ENCODE measurements around the gene NEK6. TPM values are rescaled to one million over a fixed set of nuclear protein-coding genes. Genes with fewer than 3 reads are reported as not detected.

Gene NEK6
- total RNA-seq, 1 experiment from 2014 or later = 66.6 TPM

DNA sequence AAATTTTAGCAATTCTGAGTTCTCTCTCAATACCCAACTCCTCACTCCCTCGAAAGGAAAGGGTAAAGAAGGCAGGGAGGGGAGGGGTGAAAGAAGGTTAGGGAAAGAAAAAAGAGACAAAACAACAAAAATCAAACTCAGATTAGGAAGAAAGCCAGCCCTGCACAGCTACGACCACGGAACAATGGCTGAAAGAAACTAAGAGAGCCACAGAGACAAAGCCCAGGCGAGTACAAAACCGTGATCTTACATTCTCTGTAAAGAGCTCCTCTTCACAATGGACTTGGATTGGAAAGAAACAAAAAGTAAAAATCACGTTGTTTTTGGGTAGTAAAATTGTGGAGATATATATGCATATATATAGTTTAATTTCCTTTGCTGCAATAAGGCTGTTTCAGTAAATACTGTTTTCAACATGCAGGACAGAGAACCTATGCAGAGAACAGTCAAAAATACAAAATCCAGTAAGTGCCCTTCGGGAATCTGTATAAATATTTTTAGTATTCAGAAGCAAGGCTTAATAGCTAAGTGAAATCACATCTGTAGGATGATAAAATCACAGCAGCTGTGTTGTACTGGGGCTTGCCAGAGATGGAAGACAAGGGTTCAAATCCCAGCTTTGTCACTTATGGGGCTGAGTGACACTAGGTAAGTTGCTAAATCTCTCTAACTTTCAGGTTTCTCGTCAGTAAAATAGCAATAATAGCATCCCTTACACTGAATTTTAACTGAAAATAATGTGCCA is 140.6 kb downstream of the NEK6 start:
- H3K36me3 Mint-ChIP-seq (ENCODE audit: insufficient read depth, unreplicated experiment) = peaks cover 66% of the 10 kb centered on the region
- Histone ChIP-seq H3K36me3 (ENCODE audit: control insufficient read depth, insufficient read depth, low read length) (peaks cover 2% of the 10 kb centered on the region; the same call in 1 of the 2 replicates), H3K27me3 (replicated peaks; ENCODE audit: control insufficient read depth, insufficient read depth, low read length) (no peaks in the 10 kb centered on the region), H3K4me1 (no peaks in the 10 kb centered on the region; the same call in 1 of the 2 replicates), H3K4me3 (ENCODE audit: low read depth, low read length) (no peak overlapping the region), H3K9me3 (no peaks in the 10 kb centered on the region)
- no peaks in the 10 kb centered on the region for H3K9me3 Mint-ChIP-seq (ENCODE audit: unreplicated experiment)
- intact Hi-C loops (cut with micrococcal nuclease; ENCODE audit: unreplicated experiment) = no loop called here
- DNase-seq = no peak
- no peak overlapping the region for H3K4me3 Mint-ChIP-seq (ENCODE audit: unreplicated experiment)
- no peak overlapping the region for H3K27ac Mint-ChIP-seq (ENCODE audit: unreplicated experiment)
- CTCF ChIA-PET = no interaction called here
- H3K27me3 Mint-ChIP-seq (ENCODE audit: insufficient read depth, unreplicated experiment) = no peaks in the 10 kb centered on the region
- H3K4me1 Mint-ChIP-seq (ENCODE audit: low read depth, unreplicated experiment) = no peaks in the 10 kb centered on the region
- POLR2A ChIA-PET = interaction anchor here (0.6 kb wide), 1 partner anchor 16 kb away, joined by 3 read pairs; no protein-coding TSS in a partner anchor
- no peak for TF ChIP-seq CTCF (IDR thresholded peaks at IDR 0.05; ENCODE audit: insufficient read depth in 1 of 2, low read depth in 1 of 2, low read length in 1 of 2, severe bottlenecking in 1 of 2, unreplicated experiment in 1 of 2)
- no TSS peak for BruUV-seq (replicated peaks)

- no peaks in the 10 kb centered on the region for H3K27me3 Mint-ChIP-seq (ENCODE audit: insufficient read depth, unreplicated experiment)
- no TSS peak for BruUV-seq (replicated peaks)
- Histone ChIP-seq H3K27me3 (replicated peaks; ENCODE audit: control insufficient read depth, insufficient read depth, low read length) (no peaks in the 10 kb centered on the region), H3K36me3 (ENCODE audit: control insufficient read depth, insufficient read depth, low read length) (peaks cover 2% of the 10 kb centered on the region; the same call in 1 of the 2 replicates), H3K9me3 (no peaks in the 10 kb centered on the region), H3K4me1 (no peaks in the 10 kb centered on the region; the same call in 1 of the 2 replicates), H3K4me3 (ENCODE audit: low read depth, low read length) (no peak overlapping the region)
- no peak for TF ChIP-seq CTCF (IDR thresholded peaks at IDR 0.05; ENCODE audit: insufficient read depth in 1 of 2, low read depth in 1 of 2, low read length in 1 of 2, severe bottlenecking in 1 of 2, unreplicated experiment in 1 of 2)
- H3K27ac Mint-ChIP-seq (ENCODE audit: unreplicated experiment) = no peak overlapping the region
- no peaks in the 10 kb centered on the region for H3K9me3 Mint-ChIP-seq (ENCODE audit: unreplicated experiment)
- no peak overlapping the region for H3K4me3 Mint-ChIP-seq (ENCODE audit: unreplicated experiment)
- no peak for DNase-seq
- H3K36me3 Mint-ChIP-seq (ENCODE audit: insufficient read depth, unreplicated experiment) = peaks cover 68% of the 10 kb centered on the region
- intact Hi-C loops (cut with micrococcal nuclease; ENCODE audit: unreplicated experiment) = no loop called here
- CTCF ChIA-PET = no interaction called here
- POLR2A ChIA-PET = no interaction called here
- H3K4me1 Mint-ChIP-seq (ENCODE audit: low read depth, unreplicated experiment) = no peaks in the 10 kb centered on the region
These were observed 141.7 kb downstream of the NEK6 start for GRCh38 chr9:124399323-124399967.

- H3K27me3 ChIP-seq (replicated peaks; ENCODE audit: control insufficient read depth, insufficient read depth, low read length) = no peaks in the 10 kb centered on the region
- peaks cover 2% of the 10 kb centered on the region; the same call in 1 of the 2 replicates for H3K36me3 ChIP-seq (ENCODE audit: control insufficient read depth, insufficient read depth, low read length)
- no peaks in the 10 kb centered on the region; the same call in 1 of the 2 replicates for H3K4me1 ChIP-seq
- BruUV-seq (replicated peaks) = no TSS peak
- Mint-ChIP-seq H3K4me1 (ENCODE audit: low read depth, unreplicated experiment) (no peaks in the 10 kb centered on the region), H3K27me3 (ENCODE audit: insufficient read depth, unreplicated experiment) (no peaks in the 10 kb centered on the region), H3K27ac (ENCODE audit: unreplicated experiment) (no peak overlapping the region), H3K4me3 (ENCODE audit: unreplicated experiment) (no peak overlapping the region), H3K9me3 (ENCODE audit: unreplicated experiment) (no peaks in the 10 kb centered on the region), H3K36me3 (ENCODE audit: insufficient read depth, unreplicated experiment) (peaks cover 69% of the 10 kb centered on the region)
- ChIA-PET CTCF (no interaction called here), POLR2A (no interaction called here)
- DNase-seq = no peak
- no peak for TF ChIP-seq CTCF (IDR thresholded peaks at IDR 0.05; ENCODE audit: insufficient read depth in 1 of 2, low read depth in 1 of 2, low read length in 1 of 2, severe bottlenecking in 1 of 2, unreplicated experiment in 1 of 2)
- H3K4me3 ChIP-seq (ENCODE audit: low read depth, low read length) = no peak overlapping the region
- intact Hi-C loops (cut with micrococcal nuclease; ENCODE audit: unreplicated experiment) = no loop called here
- no peaks in the 10 kb centered on the region for H3K9me3 ChIP-seq
These were observed 142.5 kb downstream of the NEK6 start for GRCh38 chr9:124399968-124400940.

Data from Caco-2 (cell line).